GM10266 (cell line): ENCODE results near the gene RACK1.

Source experiments
- DNase-seq: peaks from one replicate; pipeline ENCODE4 v3.0.0; 2012; ENCODE audit errors: extremely low spot score
- TF ChIP-seq, protein P1 (sequence below): IDR thresholded peaks from 2 replicates; pipeline ENCODE4 v1.5.1; 2012; ENCODE audit warnings: mild to moderate bottlenecking, low read depth; ENCODE audit not compliant: control insufficient read depth, insufficient read depth; ENCODE audit errors: missing control alignments

Gene RACK1

DNA sequence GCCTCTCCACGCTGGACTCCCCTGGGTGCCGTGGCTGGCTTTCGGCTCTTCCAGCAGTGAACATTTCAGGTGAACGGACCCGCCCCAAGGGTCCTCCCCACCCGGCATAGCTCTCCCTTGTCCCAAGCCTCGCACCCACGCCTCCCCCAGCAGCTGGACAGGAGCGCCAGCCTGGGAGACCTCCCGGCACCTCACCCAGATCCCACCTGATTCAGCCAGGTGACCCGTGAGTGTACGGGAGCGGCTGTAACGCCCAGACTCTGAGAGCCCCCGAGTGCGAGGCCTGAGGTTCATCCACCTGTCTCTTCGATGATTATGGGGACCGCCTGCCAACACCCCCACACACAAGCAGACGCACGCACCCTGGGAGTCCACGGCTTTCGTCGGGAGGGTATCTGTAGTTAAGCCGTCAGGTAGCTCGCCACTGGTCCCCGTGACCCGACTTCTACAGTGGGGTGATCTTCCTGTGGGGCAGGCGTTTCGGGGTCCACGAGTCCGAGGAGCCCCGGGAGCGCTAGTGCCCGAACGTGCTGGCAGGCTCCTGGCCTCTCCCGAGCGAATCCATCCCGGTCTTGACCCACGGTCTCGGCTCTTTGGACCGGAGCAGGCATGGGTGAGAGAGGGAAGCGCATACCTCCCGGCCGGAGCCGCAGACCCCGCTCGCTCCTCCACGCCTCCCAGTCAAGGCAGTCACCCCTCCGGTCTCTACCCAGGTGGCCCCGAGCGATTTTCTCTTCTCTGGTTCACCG is 53.6 kb downstream of the RACK1 start:
- peak; percentile 32 for DNase-seq
- TF ChIP-seq, protein P1, sequence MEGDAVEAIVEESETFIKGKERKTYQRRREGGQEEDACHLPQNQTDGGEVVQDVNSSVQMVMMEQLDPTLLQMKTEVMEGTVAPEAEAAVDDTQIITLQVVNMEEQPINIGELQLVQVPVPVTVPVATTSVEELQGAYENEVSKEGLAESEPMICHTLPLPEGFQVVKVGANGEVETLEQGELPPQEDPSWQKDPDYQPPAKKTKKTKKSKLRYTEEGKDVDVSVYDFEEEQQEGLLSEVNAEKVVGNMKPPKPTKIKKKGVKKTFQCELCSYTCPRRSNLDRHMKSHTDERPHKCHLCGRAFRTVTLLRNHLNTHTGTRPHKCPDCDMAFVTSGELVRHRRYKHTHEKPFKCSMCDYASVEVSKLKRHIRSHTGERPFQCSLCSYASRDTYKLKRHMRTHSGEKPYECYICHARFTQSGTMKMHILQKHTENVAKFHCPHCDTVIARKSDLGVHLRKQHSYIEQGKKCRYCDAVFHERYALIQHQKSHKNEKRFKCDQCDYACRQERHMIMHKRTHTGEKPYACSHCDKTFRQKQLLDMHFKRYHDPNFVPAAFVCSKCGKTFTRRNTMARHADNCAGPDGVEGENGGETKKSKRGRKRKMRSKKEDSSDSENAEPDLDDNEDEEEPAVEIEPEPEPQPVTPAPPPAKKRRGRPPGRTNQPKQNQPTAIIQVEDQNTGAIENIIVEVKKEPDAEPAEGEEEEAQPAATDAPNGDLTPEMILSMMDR: no peak

DNA sequence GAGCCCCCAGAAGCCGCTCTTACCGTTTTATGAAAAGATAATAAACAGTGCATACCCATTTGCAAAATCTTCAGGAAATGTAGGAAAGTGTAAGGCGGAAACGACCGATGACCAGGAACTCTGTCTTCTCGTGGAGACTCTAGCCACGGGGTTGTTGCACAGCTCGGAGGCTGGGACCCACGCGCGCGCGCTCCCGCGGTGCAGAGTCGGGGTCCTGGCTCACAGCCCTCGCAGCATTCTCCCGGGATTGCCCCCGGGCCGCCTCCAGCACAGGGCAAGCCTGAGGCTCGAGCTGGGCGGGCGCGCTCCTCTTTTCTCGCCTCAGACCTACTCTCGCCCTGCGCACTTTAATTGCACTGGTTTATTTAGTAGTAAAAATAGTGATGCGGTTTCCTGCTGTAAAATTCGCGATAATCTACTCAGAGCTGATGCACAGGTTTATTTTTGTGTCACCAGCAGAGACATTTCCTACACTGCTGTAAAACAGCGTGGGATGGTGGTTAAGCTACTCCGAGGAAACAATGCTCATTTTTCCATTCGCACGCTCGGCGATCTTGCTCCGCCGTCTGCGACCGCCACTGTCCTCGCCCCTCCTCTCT is 54.2 kb downstream of the RACK1 start:
- DNase-seq: peak; percentile 49
- TF ChIP-seq, protein P1: no peak

DNA sequence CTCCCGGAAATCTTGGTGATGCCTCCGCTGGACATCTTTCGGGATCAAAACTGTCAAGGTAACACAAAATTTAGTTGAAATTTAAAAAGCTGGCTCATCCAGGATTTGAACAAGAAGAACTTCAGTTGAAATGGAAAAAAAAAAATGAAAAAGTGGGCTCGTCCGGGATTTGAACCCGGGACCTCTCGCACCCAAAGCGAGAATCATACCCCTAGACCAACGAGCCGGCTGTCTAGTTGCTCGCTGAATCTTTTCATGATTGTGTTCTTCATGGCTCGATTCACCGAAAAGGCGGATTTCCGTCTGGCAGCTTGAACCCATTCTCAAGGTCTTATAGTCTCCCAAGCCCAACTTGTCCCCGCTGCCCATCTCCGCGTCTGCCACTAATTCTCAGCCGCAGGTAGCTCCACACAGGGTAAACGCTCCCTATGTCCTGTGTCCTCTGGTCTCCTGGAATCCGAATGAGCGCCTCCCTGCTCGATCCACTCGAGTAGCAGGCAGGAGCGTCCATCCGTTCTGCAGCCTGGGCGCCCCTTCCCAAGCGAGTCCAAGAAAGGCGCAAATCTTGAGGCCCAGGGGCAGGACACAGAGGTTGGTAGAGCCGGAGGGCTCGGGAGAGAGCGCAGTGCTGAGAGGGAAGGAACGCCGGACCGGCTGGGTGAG is 54.9 kb downstream of the RACK1 start:
- TF ChIP-seq, protein P1: peak; percentile 16
- peak; percentile 63 for DNase-seq

DNA sequence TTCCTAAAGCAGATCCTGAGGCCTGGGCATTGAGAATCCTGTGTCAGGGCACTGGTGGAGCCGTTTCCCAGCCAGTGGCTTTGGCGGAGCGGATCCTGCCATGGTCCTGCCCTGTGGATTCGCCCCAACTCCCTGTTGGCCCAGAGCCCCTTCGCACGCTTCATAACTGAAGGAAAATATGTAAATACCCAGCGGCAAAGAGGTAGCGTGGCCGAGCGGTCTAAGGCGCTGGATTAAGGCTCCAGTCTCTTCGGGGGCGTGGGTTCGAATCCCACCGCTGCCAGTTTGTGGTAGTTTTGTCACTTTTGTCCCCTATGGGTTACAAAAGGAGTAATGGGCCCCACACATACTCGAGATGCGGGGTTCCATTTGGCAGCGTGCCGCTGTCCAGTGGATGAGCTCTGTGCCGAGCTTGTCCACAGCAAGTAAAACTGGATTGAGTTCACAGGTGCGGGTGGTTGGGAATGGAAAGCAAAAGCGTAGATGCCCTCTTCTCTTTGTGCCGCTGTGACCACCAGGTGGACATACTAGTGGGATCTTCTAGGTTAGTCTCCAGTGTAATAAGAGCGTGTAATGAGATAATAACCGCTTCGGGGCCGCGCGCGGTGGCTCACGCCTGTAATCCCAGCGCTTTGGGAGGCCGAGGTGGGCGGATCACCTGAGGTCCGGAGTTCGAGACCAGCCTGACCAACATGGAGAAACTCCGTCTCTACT is 56.0 kb downstream of the RACK1 start:
- TF ChIP-seq, protein P1: peak; percentile 14
- peak; percentile 73 for DNase-seq

DNA sequence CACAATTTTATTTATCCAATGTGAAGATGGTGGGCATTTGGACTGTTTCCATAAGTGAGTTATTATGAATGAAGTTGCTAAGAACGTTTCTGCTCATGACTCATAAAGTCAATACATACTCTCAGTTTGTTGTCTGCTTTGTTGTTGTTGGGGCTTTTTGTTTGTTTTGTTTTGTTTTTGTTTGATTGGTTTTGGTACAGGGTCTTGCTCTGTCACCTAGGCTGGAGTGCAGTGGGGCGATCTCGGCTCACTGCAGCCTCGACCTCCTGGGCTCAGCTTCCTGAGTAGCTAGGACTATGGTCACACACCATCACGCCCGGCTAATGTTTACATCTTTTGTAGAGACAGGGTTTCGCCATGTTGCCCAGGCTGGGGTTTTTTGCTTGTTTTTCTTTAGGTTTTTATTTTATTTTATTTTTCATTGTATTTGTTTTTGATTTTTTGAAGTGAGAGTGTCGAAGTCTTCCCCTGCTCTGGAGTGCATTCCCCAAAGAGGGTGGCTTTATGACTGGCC is 56.7 kb downstream of the RACK1 start:
- peak; percentile 6 for DNase-seq
- TF ChIP-seq, protein P1: no peak
